ENCODE results near the gene TFAP2D. TPM values are rescaled to one million over a fixed set of nuclear protein-coding genes. Genes with fewer than 3 reads are reported as not detected.

The TFAP2D gene
- total and polyA plus RNA-seq, 7 experiments from 2014 or later = not detected

GRCh38 chr6:50699051-50699775 is 14.1 kb upstream of the TFAP2D start:
- CTCF ChIA-PET = no interaction called here

GRCh38 chr6:50706575-50706974 is 6.8 kb upstream of the TFAP2D start:
- no peak overlapping the region for H3K27ac ChIP-seq (ENCODE audit: low read depth, low read length)
- H3K27me3 ChIP-seq (ENCODE audit: control insufficient read depth in 2 of 2, insufficient read depth in 2 of 2, low read length in 2 of 2) = peaks cover 0 to 4% of the 10 kb centered on the region in 2 donors
- POLR2A ChIA-PET = no interaction called here
- DNase-seq (no peak), ATAC-seq (no peak)
- no peaks in the 10 kb centered on the region for H3K36me3 ChIP-seq (ENCODE audit: control insufficient read depth in 2 of 3, insufficient read depth in 3 of 3, low read length in 3 of 3)
- Mint-ChIP-seq H3K4me1 (peaks cover 0 to 3% (median 0%) of the 10 kb centered on the region in 7 donors), H3K27me3 (peaks cover 59 to 69% (median 62%) of the 10 kb centered on the region in 5 donors), H3K36me3 (peaks cover 0 to 5% (median 0%) of the 10 kb centered on the region in 5 donors), H3K27ac (no peak overlapping the region), H3K4me3 (no peak overlapping the region), H3K9me3 (peaks cover 0 to 42% (median 8%) of the 10 kb centered on the region in 11 donors)
- H3K4me1 ChIP-seq (ENCODE audit: control insufficient read depth in 2 of 2, insufficient read depth in 2 of 2, low read length in 2 of 2) = no peaks in the 10 kb centered on the region
- H3K9me3 ChIP-seq (ENCODE audit: control insufficient read depth in 2 of 3, low read length in 3 of 3) = no peaks in the 10 kb centered on the region
- H3K4me3 ChIP-seq (ENCODE audit: low read length) = no peak overlapping the region
- CTCF ChIA-PET = no interaction called here
- intact Hi-C loops (cut with micrococcal nuclease) = no loop called here

More at GRCh38 chr6:50699051-50699775, 14.1 kb upstream of the TFAP2D start:
- Histone ChIP-seq H3K4me1 (ENCODE audit: control insufficient read depth in 2 of 2, insufficient read depth in 2 of 2, low read length in 2 of 2) (no peaks in the 10 kb centered on the region), H3K36me3 (ENCODE audit: control insufficient read depth in 2 of 3, insufficient read depth in 3 of 3, low read length in 3 of 3) (no peaks in the 10 kb centered on the region), H3K27me3 (ENCODE audit: control insufficient read depth in 2 of 2, insufficient read depth in 2 of 2, low read length in 2 of 2) (peaks cover 0 to 2% of the 10 kb centered on the region in 2 donors), H3K9me3 (ENCODE audit: control insufficient read depth in 2 of 3, low read length in 3 of 3) (peaks cover 0 to 3% (median 0%) of the 10 kb centered on the region in 3 experiments), H3K27ac (ENCODE audit: low read depth, low read length) (no peak overlapping the region), H3K4me3 (ENCODE audit: low read length) (no peak overlapping the region)
- peaks cover 0 to 12% (median 3%) of the 10 kb centered on the region in 11 donors for H3K9me3 Mint-ChIP-seq
- H3K27ac Mint-ChIP-seq = no peak overlapping the region
- H3K4me3 Mint-ChIP-seq = no peak overlapping the region
- H3K36me3 Mint-ChIP-seq = no peaks in the 10 kb centered on the region
- ATAC-seq (no peak), DNase-seq (no peak)
- intact Hi-C loops (cut with micrococcal nuclease) = no loop called here
- POLR2A ChIA-PET = no interaction called here
- peaks cover 0 to 1% (median 0%) of the 10 kb centered on the region in 7 donors for H3K4me1 Mint-ChIP-seq
- peaks cover 0 to 11% (median 6%) of the 10 kb centered on the region in 5 donors for H3K27me3 Mint-ChIP-seq

GRCh38 chr6:50707191-50707590 is 6.1 kb upstream of the TFAP2D start:
- peaks cover 0 to 4% of the 10 kb centered on the region in 2 donors for H3K27me3 ChIP-seq (ENCODE audit: control insufficient read depth in 2 of 2, insufficient read depth in 2 of 2, low read length in 2 of 2)
- peaks cover 0 to 5% (median 0%) of the 10 kb centered on the region in 5 donors for H3K36me3 Mint-ChIP-seq

GRCh38 chr6:50707652-50708300 is 5.5 kb upstream of the TFAP2D start:
- DNase-seq (no peak), ATAC-seq (no peak)
- H3K4me1 ChIP-seq (ENCODE audit: control insufficient read depth in 2 of 2, insufficient read depth in 2 of 2, low read length in 2 of 2) = no peaks in the 10 kb centered on the region
- ChIA-PET CTCF (no interaction called here), POLR2A (no interaction called here)
- H3K36me3 Mint-ChIP-seq = peaks cover 0 to 5% (median 0%) of the 10 kb centered on the region in 5 donors
- no peaks in the 10 kb centered on the region for H3K36me3 ChIP-seq (ENCODE audit: control insufficient read depth in 2 of 3, insufficient read depth in 3 of 3, low read length in 3 of 3)
- H3K27me3 ChIP-seq (ENCODE audit: control insufficient read depth in 2 of 2, insufficient read depth in 2 of 2, low read length in 2 of 2) = peaks cover 0 to 4% of the 10 kb centered on the region in 2 donors
- peaks cover 0 to 3% (median 0%) of the 10 kb centered on the region in 7 donors for H3K4me1 Mint-ChIP-seq
- H3K9me3 ChIP-seq (ENCODE audit: control insufficient read depth in 2 of 3, low read length in 3 of 3) = no peaks in the 10 kb centered on the region
- H3K27ac Mint-ChIP-seq = no peak overlapping the region
- peaks cover 66 to 81% (median 70%) of the 10 kb centered on the region in 5 donors for H3K27me3 Mint-ChIP-seq
- intact Hi-C loops (cut with micrococcal nuclease) = no loop called here
- no peak overlapping the region for H3K4me3 ChIP-seq (ENCODE audit: low read length)
- no peak overlapping the region for H3K4me3 Mint-ChIP-seq
- H3K27ac ChIP-seq (ENCODE audit: low read depth, low read length) = no peak overlapping the region
- peaks cover 0 to 42% (median 9%) of the 10 kb centered on the region in 11 donors for H3K9me3 Mint-ChIP-seq

More at GRCh38 chr6:50707191-50707590, 6.1 kb upstream of the TFAP2D start:
- H3K4me1 Mint-ChIP-seq = peaks cover 0 to 3% (median 0%) of the 10 kb centered on the region in 7 donors
- POLR2A ChIA-PET = no interaction called here
- Histone ChIP-seq H3K9me3 (ENCODE audit: control insufficient read depth in 2 of 3, low read length in 3 of 3) (no peaks in the 10 kb centered on the region), H3K27ac (ENCODE audit: low read depth, low read length) (no peak overlapping the region), H3K4me1 (ENCODE audit: control insufficient read depth in 2 of 2, insufficient read depth in 2 of 2, low read length in 2 of 2) (no peaks in the 10 kb centered on the region), H3K4me3 (ENCODE audit: low read length) (no peak overlapping the region), H3K36me3 (ENCODE audit: control insufficient read depth in 2 of 3, insufficient read depth in 3 of 3, low read length in 3 of 3) (no peaks in the 10 kb centered on the region)
- intact Hi-C loops (cut with micrococcal nuclease) = no loop called here
- CTCF ChIA-PET = no interaction called here
- no peak overlapping the region for H3K27ac Mint-ChIP-seq
- H3K4me3 Mint-ChIP-seq = no peak overlapping the region
- ATAC-seq (no peak), DNase-seq (no peak)
- peaks cover 0 to 42% (median 9%) of the 10 kb centered on the region in 11 donors for H3K9me3 Mint-ChIP-seq
- peaks cover 64 to 75% (median 67%) of the 10 kb centered on the region in 5 donors for H3K27me3 Mint-ChIP-seq

- ATAC-seq (no peak), DNase-seq (no peak)
- ChIA-PET CTCF (no interaction called here), POLR2A (no interaction called here)
- H3K9me3 ChIP-seq (ENCODE audit: control insufficient read depth in 2 of 3, low read length in 3 of 3) = no peaks in the 10 kb centered on the region
- no peak overlapping the region for H3K4me3 ChIP-seq (ENCODE audit: low read length)
- peaks cover 71 to 84% (median 78%) of the 10 kb centered on the region in 5 donors for H3K27me3 Mint-ChIP-seq
- no peak overlapping the region for H3K27ac ChIP-seq (ENCODE audit: low read depth, low read length)
- H3K4me3 Mint-ChIP-seq = no peak overlapping the region
- no peaks in the 10 kb centered on the region for H3K36me3 ChIP-seq (ENCODE audit: control insufficient read depth in 2 of 3, insufficient read depth in 3 of 3, low read length in 3 of 3)
- no peaks in the 10 kb centered on the region for H3K4me1 ChIP-seq (ENCODE audit: control insufficient read depth in 2 of 2, insufficient read depth in 2 of 2, low read length in 2 of 2)
- H3K9me3 Mint-ChIP-seq = peaks cover 0 to 40% (median 8%) of the 10 kb centered on the region in 11 donors
- H3K36me3 Mint-ChIP-seq = peaks cover 0 to 5% (median 0%) of the 10 kb centered on the region in 5 donors
- peaks cover 0 to 3% (median 0%) of the 10 kb centered on the region in 7 donors for H3K4me1 Mint-ChIP-seq
- intact Hi-C loops (cut with micrococcal nuclease) = no loop called here
- H3K27ac Mint-ChIP-seq = no peak overlapping the region
- peaks cover 0 to 7% of the 10 kb centered on the region in 2 donors for H3K27me3 ChIP-seq (ENCODE audit: control insufficient read depth in 2 of 2, insufficient read depth in 2 of 2, low read length in 2 of 2)
These were observed 4.5 kb upstream of the TFAP2D start for GRCh38 chr6:50708664-50709365.

- Histone ChIP-seq H3K4me3 (ENCODE audit: low read length) (no peak overlapping the region), H3K4me1 (ENCODE audit: control insufficient read depth in 2 of 2, insufficient read depth in 2 of 2, low read length in 2 of 2) (no peaks in the 10 kb centered on the region), H3K27me3 (ENCODE audit: control insufficient read depth in 2 of 2, insufficient read depth in 2 of 2, low read length in 2 of 2) (peaks cover 0 to 4% of the 10 kb centered on the region in 2 donors), H3K36me3 (ENCODE audit: control insufficient read depth in 2 of 3, insufficient read depth in 3 of 3, low read length in 3 of 3) (no peaks in the 10 kb centered on the region), H3K27ac (ENCODE audit: low read depth, low read length) (no peak overlapping the region), H3K9me3 (ENCODE audit: control insufficient read depth in 2 of 3, low read length in 3 of 3) (no peaks in the 10 kb centered on the region)
- CTCF ChIA-PET = no interaction called here
- Mint-ChIP-seq H3K9me3 (peaks cover 0 to 44% (median 8%) of the 10 kb centered on the region in 11 donors), H3K36me3 (peaks cover 0 to 5% (median 0%) of the 10 kb centered on the region in 5 donors), H3K4me1 (peaks cover 0 to 3% (median 0%) of the 10 kb centered on the region in 7 donors), H3K4me3 (no peak overlapping the region), H3K27ac (no peak overlapping the region), H3K27me3 (peaks cover 75 to 84% (median 83%) of the 10 kb centered on the region in 5 donors)
- ATAC-seq = no peak
- intact Hi-C loops (cut with micrococcal nuclease) = no loop called here
- no peak for DNase-seq
- POLR2A ChIA-PET = no interaction called here
These were observed 4.0 kb upstream of the TFAP2D start for GRCh38 chr6:50709366-50709734.
